Measurements from ENCODE around the gene ERN1. TPM values are rescaled to one million over a fixed set of nuclear protein-coding genes. Genes with fewer than 3 reads are reported as not detected.

The ERN1 gene
- polyA plus RNA-seq, 1 donor (not counting 4 experiments of a cell fraction or from before 2014, with no cell fraction given): 7.1 TPM

DNA sequence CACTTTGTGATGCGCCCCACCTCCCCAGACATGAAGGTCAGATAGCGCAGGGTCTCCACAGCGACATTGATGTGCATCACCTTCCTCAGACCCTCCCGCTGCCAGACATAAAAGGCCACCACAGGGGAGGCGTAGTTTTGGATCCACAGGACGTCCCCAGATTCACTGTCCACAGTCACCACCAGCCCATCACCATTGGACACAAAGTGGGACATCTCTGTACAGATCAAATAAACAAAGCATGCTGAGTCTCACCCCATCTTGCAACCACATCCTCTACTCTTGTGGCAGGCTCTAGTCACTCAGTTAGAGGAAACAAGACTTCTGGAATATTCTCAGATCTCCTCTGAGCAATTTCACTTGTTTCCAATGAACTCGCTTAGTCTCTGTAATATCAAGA lies 63.2 kb downstream of the ERN1 start:
- peaks cover 17 to 52% of the 10 kb centered on the region in 2 experiments for H3K36me3 ChIP-seq (ENCODE audit: control insufficient read depth in 2 of 2, extremely low read depth in 1 of 2, insufficient read depth in 2 of 2, low read length in 2 of 2)
- DNase-seq (ENCODE audit: low read depth, low spot score) (no peak), FAIRE-seq (no peak)
- H3K4me1 ChIP-seq (ENCODE audit: control insufficient read depth, extremely low read depth, insufficient read depth, low read length): peaks cover 7% of the 10 kb centered on the region
- no peaks in the 10 kb centered on the region for H4K20me1 ChIP-seq (ENCODE audit: control insufficient read depth, extremely low read depth, insufficient read depth, low read length)
- H3K27ac ChIP-seq (ENCODE audit: control insufficient read depth, insufficient read depth, low read length): no peak overlapping the region
- no peaks in the 10 kb centered on the region for H3K9me3 ChIP-seq (ENCODE audit: control insufficient read depth, low read depth, low read length)
- no peak for TF ChIP-seq EZH2 (IDR thresholded peaks at IDR 0.05; ENCODE audit: low read length)
- TF ChIP-seq, protein P1, sequence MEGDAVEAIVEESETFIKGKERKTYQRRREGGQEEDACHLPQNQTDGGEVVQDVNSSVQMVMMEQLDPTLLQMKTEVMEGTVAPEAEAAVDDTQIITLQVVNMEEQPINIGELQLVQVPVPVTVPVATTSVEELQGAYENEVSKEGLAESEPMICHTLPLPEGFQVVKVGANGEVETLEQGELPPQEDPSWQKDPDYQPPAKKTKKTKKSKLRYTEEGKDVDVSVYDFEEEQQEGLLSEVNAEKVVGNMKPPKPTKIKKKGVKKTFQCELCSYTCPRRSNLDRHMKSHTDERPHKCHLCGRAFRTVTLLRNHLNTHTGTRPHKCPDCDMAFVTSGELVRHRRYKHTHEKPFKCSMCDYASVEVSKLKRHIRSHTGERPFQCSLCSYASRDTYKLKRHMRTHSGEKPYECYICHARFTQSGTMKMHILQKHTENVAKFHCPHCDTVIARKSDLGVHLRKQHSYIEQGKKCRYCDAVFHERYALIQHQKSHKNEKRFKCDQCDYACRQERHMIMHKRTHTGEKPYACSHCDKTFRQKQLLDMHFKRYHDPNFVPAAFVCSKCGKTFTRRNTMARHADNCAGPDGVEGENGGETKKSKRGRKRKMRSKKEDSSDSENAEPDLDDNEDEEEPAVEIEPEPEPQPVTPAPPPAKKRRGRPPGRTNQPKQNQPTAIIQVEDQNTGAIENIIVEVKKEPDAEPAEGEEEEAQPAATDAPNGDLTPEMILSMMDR (optimal IDR thresholded peaks at IDR 0.05 in 1 of 3, IDR thresholded peaks at IDR 0.05 in 1 of 3, conservative IDR thresholded peaks at IDR 0.05 in 1 of 3; ENCODE audit: extremely low read depth in 1 of 3, insufficient read depth in 2 of 3, low read length in 3 of 3): no peak
- H3K9me1 ChIP-seq (ENCODE audit: control insufficient read depth, extremely low read depth, insufficient read depth, low read length): peaks cover under 1% of the 10 kb centered on the region
- H3K79me2 ChIP-seq (ENCODE audit: control insufficient read depth, insufficient read depth, low read length): no peaks in the 10 kb centered on the region
- H3K4me2 ChIP-seq (ENCODE audit: control insufficient read depth, extremely low read depth, insufficient read depth, low read depth, low read length): no peak overlapping the region
- H2AFZ ChIP-seq (ENCODE audit: control insufficient read depth, low read length): no peak overlapping the region
- H3K27me3 ChIP-seq (ENCODE audit: control insufficient read depth, extremely low read depth, insufficient read depth, low read length): no peaks in the 10 kb centered on the region
- no peak overlapping the region for H3K4me3 ChIP-seq (ENCODE audit: control insufficient read depth in 2 of 3, extremely low read depth in 1 of 3, insufficient read depth in 2 of 3, low read depth in 1 of 3, low read length in 3 of 3)
- H3K9ac ChIP-seq (ENCODE audit: control insufficient read depth, extremely low read depth, insufficient read depth, low read length): no peak overlapping the region
- dilution Hi-C loops (cut with MboI; ENCODE audit: extremely low pct_ligation_motif_present, low sequenced_read_pairs): no loop called here

DNA sequence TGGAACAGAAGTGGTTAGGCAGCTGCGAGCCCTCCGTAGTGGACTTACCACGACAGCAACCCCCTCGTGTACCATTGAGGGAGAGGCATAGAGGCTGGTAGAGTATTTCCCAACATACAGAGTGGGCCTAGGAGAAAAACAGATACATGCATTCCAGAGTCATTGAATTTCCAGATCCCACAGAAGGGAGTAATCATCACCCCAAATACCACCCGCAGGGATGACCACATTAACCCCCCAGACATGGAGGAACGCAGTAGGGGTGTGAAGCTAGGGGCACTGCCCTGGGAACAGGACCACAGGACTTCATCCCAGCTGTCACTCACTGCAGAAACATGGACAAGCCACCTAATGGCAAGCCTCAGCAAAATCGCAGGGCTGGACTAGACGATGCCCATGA lies 64.8 kb downstream of the ERN1 start:
- H3K79me2 ChIP-seq (ENCODE audit: control insufficient read depth, insufficient read depth, low read length): no peaks in the 10 kb centered on the region
- no peak overlapping the region for H3K4me3 ChIP-seq (ENCODE audit: control insufficient read depth in 2 of 3, extremely low read depth in 1 of 3, insufficient read depth in 2 of 3, low read depth in 1 of 3, low read length in 3 of 3)
- TF ChIP-seq, protein P1 (optimal IDR thresholded peaks at IDR 0.05 in 1 of 3, IDR thresholded peaks at IDR 0.05 in 1 of 3, conservative IDR thresholded peaks at IDR 0.05 in 1 of 3; ENCODE audit: extremely low read depth in 1 of 3, insufficient read depth in 2 of 3, low read length in 3 of 3): no peak
- TF ChIP-seq EZH2 (IDR thresholded peaks at IDR 0.05; ENCODE audit: low read length): no peak
- peaks cover 15 to 44% of the 10 kb centered on the region in 2 experiments for H3K36me3 ChIP-seq (ENCODE audit: control insufficient read depth in 2 of 2, extremely low read depth in 1 of 2, insufficient read depth in 2 of 2, low read length in 2 of 2)
- H3K9me3 ChIP-seq (ENCODE audit: control insufficient read depth, low read depth, low read length): no peaks in the 10 kb centered on the region
- no peak for DNase-seq (ENCODE audit: low read depth, low spot score)
- H3K4me2 ChIP-seq (ENCODE audit: control insufficient read depth, extremely low read depth, insufficient read depth, low read depth, low read length): no peak overlapping the region
- H4K20me1 ChIP-seq (ENCODE audit: control insufficient read depth, extremely low read depth, insufficient read depth, low read length): no peaks in the 10 kb centered on the region
- no peak overlapping the region for H3K9ac ChIP-seq (ENCODE audit: control insufficient read depth, extremely low read depth, insufficient read depth, low read length)
- H2AFZ ChIP-seq (ENCODE audit: control insufficient read depth, low read length): no peak overlapping the region
- H3K27me3 ChIP-seq (ENCODE audit: control insufficient read depth, extremely low read depth, insufficient read depth, low read length): no peaks in the 10 kb centered on the region
- peaks cover 2% of the 10 kb centered on the region for H3K9me1 ChIP-seq (ENCODE audit: control insufficient read depth, extremely low read depth, insufficient read depth, low read length)
- dilution Hi-C loops (cut with MboI; ENCODE audit: extremely low pct_ligation_motif_present, low sequenced_read_pairs): no loop called here
- peaks cover 11% of the 10 kb centered on the region for H3K4me1 ChIP-seq (ENCODE audit: control insufficient read depth, extremely low read depth, insufficient read depth, low read length)
- FAIRE-seq: no peak
- no peak overlapping the region for H3K27ac ChIP-seq (ENCODE audit: control insufficient read depth, insufficient read depth, low read length)
